Measurements from ENCODE around the gene APOBEC3B. TPM values are rescaled to one million over a fixed set of nuclear protein-coding genes. Genes with fewer than 3 reads are reported as not detected.
"Not testable (repeated sequence)": the region's sequence is repeated elsewhere in the genome, so short reads cannot be mapped to it uniquely, and the experiment has no call there.

APOBEC3B gene
- polyA plus RNA-seq, 1 of the 3 experiments (the other 2 are of a cell fraction) = not detected

GRCh38 chr22:38957046-38957770 lies 24.9 kb upstream of the APOBEC3B start, which contains the start of gene APOBEC3A:
Gene APOBEC3A, plus strand, starts transcription at chr22:38957609. Its CDS starts 83 bp downstream, at chr22:38957692.
- H3F3A ChIP-seq (replicated peaks; ENCODE audit: insufficient read depth) = no peaks in the 10 kb centered on the region
- no peak for DNase-seq
- no peaks in the 10 kb centered on the region for H4K20me1 ChIP-seq (ENCODE audit: insufficient read depth)
- no peaks in the 10 kb centered on the region for H3K4me1 ChIP-seq (ENCODE audit: control insufficient read depth in 1 of 2, insufficient read depth in 2 of 2, low read depth in 1 of 2, low read length in 1 of 2)
- H3K4me2 ChIP-seq = no peak within 1 kb of the TSS
- H3K4me3 ChIP-seq (ENCODE audit: low read depth in 2 of 2, low read length in 1 of 2) = no peak within 1 kb of the TSS
- H3K9me2 ChIP-seq = no peaks in the 10 kb centered on the region
- ChIA-PET CTCF (no interaction called here), POLR2A (no interaction called here)
- no peaks in the 10 kb centered on the region for H3K79me2 ChIP-seq (ENCODE audit: insufficient read depth)
- H3K36me3 ChIP-seq (replicated peaks in 1 of 2; ENCODE audit: control insufficient read depth in 1 of 2, insufficient read depth in 2 of 2, low read length in 1 of 2) = no peaks in the 10 kb centered on the region
- no peak within 1 kb of the TSS for H3K9ac ChIP-seq
- no peaks in the 10 kb centered on the region for H3K27me3 ChIP-seq (ENCODE audit: insufficient read depth)
- H2AFZ ChIP-seq (ENCODE audit: low read depth) = no peak within 1 kb of the TSS
- WGBS (ENCODE audit: low lambda C conversion rate) = no CpG with 5 or more reads among the region's 11 CpGs
- no peaks in the 10 kb centered on the region for H3K9me3 ChIP-seq
- TF ChIP-seq TAF1 (IDR thresholded peaks at IDR 0.05; ENCODE audit: borderline replicate concordance, low read depth, low read length) (no peak), MXI1 (IDR thresholded peaks at IDR 0.05; ENCODE audit: low read depth, low read length) (no peak), FOSL2 (IDR thresholded peaks at IDR 0.05; ENCODE audit: borderline replicate concordance, low read depth) (no peak), FOXJ3 (CRISPR knock-in tag; IDR thresholded peaks at IDR 0.05) (no peak), CHD2 (IDR thresholded peaks at IDR 0.05; ENCODE audit: low read length, partially characterized antibody) (no peak), GABPA (IDR thresholded peaks at IDR 0.05; ENCODE audit: low read depth) (no peak), TCF12 (IDR thresholded peaks at IDR 0.05) (no peak), RCOR1 (IDR thresholded peaks at IDR 0.05; ENCODE audit: low read length) (no peak)
- TF ChIP-seq, protein P1, sequence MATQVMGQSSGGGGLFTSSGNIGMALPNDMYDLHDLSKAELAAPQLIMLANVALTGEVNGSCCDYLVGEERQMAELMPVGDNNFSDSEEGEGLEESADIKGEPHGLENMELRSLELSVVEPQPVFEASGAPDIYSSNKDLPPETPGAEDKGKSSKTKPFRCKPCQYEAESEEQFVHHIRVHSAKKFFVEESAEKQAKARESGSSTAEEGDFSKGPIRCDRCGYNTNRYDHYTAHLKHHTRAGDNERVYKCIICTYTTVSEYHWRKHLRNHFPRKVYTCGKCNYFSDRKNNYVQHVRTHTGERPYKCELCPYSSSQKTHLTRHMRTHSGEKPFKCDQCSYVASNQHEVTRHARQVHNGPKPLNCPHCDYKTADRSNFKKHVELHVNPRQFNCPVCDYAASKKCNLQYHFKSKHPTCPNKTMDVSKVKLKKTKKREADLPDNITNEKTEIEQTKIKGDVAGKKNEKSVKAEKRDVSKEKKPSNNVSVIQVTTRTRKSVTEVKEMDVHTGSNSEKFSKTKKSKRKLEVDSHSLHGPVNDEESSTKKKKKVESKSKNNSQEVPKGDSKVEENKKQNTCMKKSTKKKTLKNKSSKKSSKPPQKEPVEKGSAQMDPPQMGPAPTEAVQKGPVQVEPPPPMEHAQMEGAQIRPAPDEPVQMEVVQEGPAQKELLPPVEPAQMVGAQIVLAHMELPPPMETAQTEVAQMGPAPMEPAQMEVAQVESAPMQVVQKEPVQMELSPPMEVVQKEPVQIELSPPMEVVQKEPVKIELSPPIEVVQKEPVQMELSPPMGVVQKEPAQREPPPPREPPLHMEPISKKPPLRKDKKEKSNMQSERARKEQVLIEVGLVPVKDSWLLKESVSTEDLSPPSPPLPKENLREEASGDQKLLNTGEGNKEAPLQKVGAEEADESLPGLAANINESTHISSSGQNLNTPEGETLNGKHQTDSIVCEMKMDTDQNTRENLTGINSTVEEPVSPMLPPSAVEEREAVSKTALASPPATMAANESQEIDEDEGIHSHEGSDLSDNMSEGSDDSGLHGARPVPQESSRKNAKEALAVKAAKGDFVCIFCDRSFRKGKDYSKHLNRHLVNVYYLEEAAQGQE (IDR thresholded peaks at IDR 0.05; ENCODE audit: low read depth, low read length) = no peak
- no peak within 1 kb of the TSS for H3K27ac ChIP-seq (ENCODE audit: low read depth in 2 of 2, low read length in 1 of 2)

- ChIA-PET CTCF (no interaction called here), POLR2A (no interaction called here)
- H3K36me3 ChIP-seq (replicated peaks in 1 of 2; ENCODE audit: control insufficient read depth in 1 of 2, insufficient read depth in 2 of 2, low read length in 1 of 2) = no peaks in the 10 kb centered on the region
- no peak overlapping the region for H3K4me2 ChIP-seq
- H2AFZ ChIP-seq (ENCODE audit: low read depth) = no peak overlapping the region
- TF ChIP-seq EP300 (IDR thresholded peaks at IDR 0.05; ENCODE audit: borderline replicate concordance in 1 of 2, low read depth in 1 of 2, low read length in 1 of 2) (no peak), MXI1 (IDR thresholded peaks at IDR 0.05; ENCODE audit: low read depth, low read length) (no peak), GATA2 (CRISPR knock-in tag; IDR thresholded peaks at IDR 0.05) (no peak), RAD21 (IDR thresholded peaks at IDR 0.05; ENCODE audit: low read length) (no peak), TAF1 (IDR thresholded peaks at IDR 0.05; ENCODE audit: borderline replicate concordance, low read depth, low read length) (no peak), FOSL2 (IDR thresholded peaks at IDR 0.05; ENCODE audit: borderline replicate concordance, low read depth) (no peak), FOXM1 (IDR thresholded peaks at IDR 0.05; ENCODE audit: low read depth) (no peak), TCF12 (IDR thresholded peaks at IDR 0.05) (no peak), CTCF (IDR thresholded peaks at IDR 0.05) (no peak), SMC3 (IDR thresholded peaks at IDR 0.05; ENCODE audit: low read depth, low read length) (no peak), MAX (IDR thresholded peaks at IDR 0.05; ENCODE audit: low read depth) (no peak)
- DNase-seq = no peak
- no peaks in the 10 kb centered on the region for H3K27me3 ChIP-seq (ENCODE audit: insufficient read depth)
- 79% methylated on average over 6 of the region's 6 CpGs for WGBS (ENCODE audit: low lambda C conversion rate)
- H3K9me3 ChIP-seq = no peaks in the 10 kb centered on the region
- H4K20me1 ChIP-seq (ENCODE audit: insufficient read depth) = no peaks in the 10 kb centered on the region
- no peak overlapping the region for H3K4me3 ChIP-seq (ENCODE audit: low read depth in 2 of 2, low read length in 1 of 2)
- no peaks in the 10 kb centered on the region for H3K9me2 ChIP-seq
- H3K4me1 ChIP-seq (ENCODE audit: control insufficient read depth in 1 of 2, insufficient read depth in 2 of 2, low read depth in 1 of 2, low read length in 1 of 2) = no peaks in the 10 kb centered on the region
- H3K79me2 ChIP-seq (ENCODE audit: insufficient read depth) = no peaks in the 10 kb centered on the region
- H3K27ac ChIP-seq (ENCODE audit: low read depth in 2 of 2, low read length in 1 of 2) = no peak overlapping the region
- H3F3A ChIP-seq (replicated peaks; ENCODE audit: insufficient read depth) = no peaks in the 10 kb centered on the region
- H3K9ac ChIP-seq = no peak overlapping the region
Observed at GRCh38 chr22:38957808-38958650, 24.1 kb upstream of the APOBEC3B start.

DNA sequence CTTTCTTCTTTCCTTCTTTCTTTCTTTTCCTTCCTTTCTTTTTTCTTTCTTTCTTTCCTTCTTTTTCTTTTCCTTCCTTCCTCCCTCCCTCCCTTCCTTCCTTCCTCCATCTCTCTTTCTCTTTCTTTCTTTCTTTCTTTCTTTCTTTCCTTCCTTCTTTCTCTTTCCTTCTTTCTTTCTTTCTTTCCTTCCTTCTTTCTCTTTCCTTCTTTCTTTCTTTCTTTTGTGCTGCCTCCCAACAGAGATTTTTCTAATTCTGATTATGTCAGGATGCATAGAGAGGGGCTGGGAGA lies 23.6 kb upstream of the APOBEC3B start:
- H3K4me2 ChIP-seq; H3K4me3 ChIP-seq (ENCODE audit: low read depth in 2 of 2, low read length in 1 of 2); H3K27ac ChIP-seq (ENCODE audit: low read depth in 2 of 2, low read length in 1 of 2); DNase-seq; H3K9me3 ChIP-seq; H3K9ac ChIP-seq; H4K20me1 ChIP-seq (ENCODE audit: insufficient read depth); H2AFZ ChIP-seq (ENCODE audit: low read depth); H3K27me3 ChIP-seq (ENCODE audit: insufficient read depth); POLR2A ChIA-PET; H3K36me3 ChIP-seq (replicated peaks in 1 of 2; ENCODE audit: control insufficient read depth in 1 of 2, insufficient read depth in 2 of 2, low read length in 1 of 2); H3K79me2 ChIP-seq (ENCODE audit: insufficient read depth); H3K4me1 ChIP-seq (ENCODE audit: control insufficient read depth in 1 of 2, insufficient read depth in 2 of 2, low read depth in 1 of 2, low read length in 1 of 2); H3K9me2 ChIP-seq; CTCF ChIA-PET; H3F3A ChIP-seq (replicated peaks; ENCODE audit: insufficient read depth): not testable (repeated sequence)
